ENCODE results near the gene ADAMTS6.
"Not testable (repeated sequence)": the region's sequence is repeated elsewhere in the genome, so short reads cannot be mapped to it uniquely, and the experiment has no call there.

ADAMTS6 gene

DNA sequence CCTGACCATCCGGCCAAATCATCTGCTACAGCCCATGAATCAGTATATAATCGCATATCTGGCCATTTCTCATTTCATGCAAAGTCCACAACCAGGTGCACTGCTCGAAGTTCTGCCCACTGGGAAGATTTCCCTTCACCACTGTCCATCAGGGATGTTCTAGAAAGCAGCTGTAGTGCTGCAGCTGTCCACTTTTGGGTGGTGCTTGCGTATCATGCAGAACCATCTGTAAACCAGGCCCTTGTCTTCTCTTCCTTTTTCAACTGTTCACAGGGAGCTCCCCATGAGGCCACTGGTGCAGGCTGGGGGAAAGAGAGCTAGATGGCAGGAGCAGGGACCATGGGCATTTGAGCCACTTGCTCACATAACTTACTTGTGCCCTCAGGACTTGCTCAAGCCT lies 7.4 kb upstream of the ADAMTS6 start:
- Histone ChIP-seq H3K27ac (ENCODE audit: low read depth, low read length) (no peak overlapping the region), H3K27me3 (ENCODE audit: low read length) (no peaks in the 10 kb centered on the region), H3K4me3 (ENCODE audit: insufficient read depth, low read length, poor library complexity, severe bottlenecking) (no peak overlapping the region), H3K9me2 (replicated peaks; ENCODE audit: insufficient read depth, low read length) (no peaks in the 10 kb centered on the region), H3K4me2 (ENCODE audit: low read depth, low read length, poor library complexity, severe bottlenecking) (no peak overlapping the region), H4K20me1 (ENCODE audit: low read depth, low read length) (no peaks in the 10 kb centered on the region), H2AFZ (ENCODE audit: low read depth, low read length, severe bottlenecking) (no peak overlapping the region), H3K36me3 (ENCODE audit: low read length) (no peaks in the 10 kb centered on the region), H3K9me3 (ENCODE audit: insufficient read depth, low read length) (no peaks in the 10 kb centered on the region), H3K79me2 (ENCODE audit: insufficient read depth, low read length) (no peaks in the 10 kb centered on the region), H3K9ac (ENCODE audit: low read length) (no peak overlapping the region), H3F3A (ENCODE audit: insufficient read depth) (peaks cover 1% of the 10 kb centered on the region; the same call in 1 of the 2 replicates)
- TF ChIP-seq, protein P1, sequence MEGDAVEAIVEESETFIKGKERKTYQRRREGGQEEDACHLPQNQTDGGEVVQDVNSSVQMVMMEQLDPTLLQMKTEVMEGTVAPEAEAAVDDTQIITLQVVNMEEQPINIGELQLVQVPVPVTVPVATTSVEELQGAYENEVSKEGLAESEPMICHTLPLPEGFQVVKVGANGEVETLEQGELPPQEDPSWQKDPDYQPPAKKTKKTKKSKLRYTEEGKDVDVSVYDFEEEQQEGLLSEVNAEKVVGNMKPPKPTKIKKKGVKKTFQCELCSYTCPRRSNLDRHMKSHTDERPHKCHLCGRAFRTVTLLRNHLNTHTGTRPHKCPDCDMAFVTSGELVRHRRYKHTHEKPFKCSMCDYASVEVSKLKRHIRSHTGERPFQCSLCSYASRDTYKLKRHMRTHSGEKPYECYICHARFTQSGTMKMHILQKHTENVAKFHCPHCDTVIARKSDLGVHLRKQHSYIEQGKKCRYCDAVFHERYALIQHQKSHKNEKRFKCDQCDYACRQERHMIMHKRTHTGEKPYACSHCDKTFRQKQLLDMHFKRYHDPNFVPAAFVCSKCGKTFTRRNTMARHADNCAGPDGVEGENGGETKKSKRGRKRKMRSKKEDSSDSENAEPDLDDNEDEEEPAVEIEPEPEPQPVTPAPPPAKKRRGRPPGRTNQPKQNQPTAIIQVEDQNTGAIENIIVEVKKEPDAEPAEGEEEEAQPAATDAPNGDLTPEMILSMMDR (IDR thresholded peaks at IDR 0.05; ENCODE audit: insufficient read depth, low read length, poor library complexity, severe bottlenecking) = no peak
- no peak for TF ChIP-seq EZH2phosphoT487 (conservative IDR thresholded peaks at IDR 0.05; ENCODE audit: low read length)

- not testable (repeated sequence) for H3K27ac ChIP-seq (ENCODE audit: low read depth, low read length); H3K9ac ChIP-seq (ENCODE audit: low read length); H3K36me3 ChIP-seq (ENCODE audit: low read length); H3K9me3 ChIP-seq (ENCODE audit: insufficient read depth, low read length); H3K27me3 ChIP-seq (ENCODE audit: low read length); H3K4me2 ChIP-seq (ENCODE audit: low read depth, low read length, poor library complexity, severe bottlenecking); H4K20me1 ChIP-seq (ENCODE audit: low read depth, low read length); H2AFZ ChIP-seq (ENCODE audit: low read depth, low read length, severe bottlenecking); H3K9me2 ChIP-seq (replicated peaks; ENCODE audit: insufficient read depth, low read length); H3K79me2 ChIP-seq (ENCODE audit: insufficient read depth, low read length); H3K4me3 ChIP-seq (ENCODE audit: insufficient read depth, low read length, poor library complexity, severe bottlenecking)
- H3F3A ChIP-seq (ENCODE audit: insufficient read depth) = peaks cover 11% of the 10 kb centered on the region
Measured at GRCh38 chr5:65488038-65488687, 6.4 kb upstream of the ADAMTS6 start.

DNA sequence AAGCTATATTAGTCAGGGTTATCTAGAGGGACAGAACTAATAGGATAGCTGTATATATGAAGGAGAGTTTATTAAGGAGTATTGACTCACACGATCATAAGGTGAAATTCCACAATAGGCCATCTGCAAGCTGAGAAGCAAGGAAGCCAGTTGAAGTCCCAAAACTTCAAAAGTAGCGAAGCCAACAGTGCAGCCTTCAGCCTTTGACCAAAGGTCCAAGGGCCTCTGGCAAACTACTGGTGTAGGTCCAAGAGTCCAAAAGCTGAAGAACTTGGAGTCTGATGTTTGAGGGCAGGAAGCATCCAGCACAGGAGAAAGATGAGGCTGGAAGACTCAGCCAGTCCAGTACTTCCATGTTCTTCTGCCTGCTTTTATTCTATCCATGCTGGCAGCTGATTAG lies 5.1 kb upstream of the ADAMTS6 start:
- H3K4me2 ChIP-seq (ENCODE audit: low read depth, low read length, poor library complexity, severe bottlenecking); H3K9me3 ChIP-seq (ENCODE audit: insufficient read depth, low read length); H2AFZ ChIP-seq (ENCODE audit: low read depth, low read length, severe bottlenecking); H4K20me1 ChIP-seq (ENCODE audit: low read depth, low read length); H3K36me3 ChIP-seq (ENCODE audit: low read length); H3K27me3 ChIP-seq (ENCODE audit: low read length); H3K27ac ChIP-seq (ENCODE audit: low read depth, low read length); H3K9ac ChIP-seq (ENCODE audit: low read length); H3K79me2 ChIP-seq (ENCODE audit: insufficient read depth, low read length); H3K4me3 ChIP-seq (ENCODE audit: insufficient read depth, low read length, poor library complexity, severe bottlenecking); H3K9me2 ChIP-seq (replicated peaks; ENCODE audit: insufficient read depth, low read length): not testable (repeated sequence)
- H3F3A ChIP-seq (ENCODE audit: insufficient read depth) = peaks cover 12% of the 10 kb centered on the region

DNA sequence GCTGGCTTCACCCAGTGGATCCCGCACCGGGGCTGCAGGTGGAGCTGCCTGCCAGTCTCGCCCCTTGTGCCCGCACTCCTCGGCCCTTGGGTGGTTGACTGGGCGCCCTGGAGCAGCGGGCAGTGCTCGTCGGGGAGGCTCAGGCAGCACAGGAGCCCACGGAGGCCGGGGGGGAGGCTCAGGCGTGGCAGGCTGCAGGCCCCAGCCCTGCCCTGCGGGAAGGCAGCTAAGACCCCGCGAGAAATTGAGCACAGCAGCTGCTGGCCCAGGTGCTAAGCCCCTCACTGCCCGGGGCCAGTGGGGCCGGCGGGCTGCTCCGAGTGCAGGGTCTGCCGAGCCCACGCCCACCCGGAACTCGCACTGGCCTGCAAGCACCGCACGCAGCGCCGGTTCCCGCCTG lies 3.7 kb upstream of the ADAMTS6 start:
- Histone ChIP-seq H3K9ac (ENCODE audit: low read length) (no peak overlapping the region), H2AFZ (ENCODE audit: low read depth, low read length, severe bottlenecking) (no peak overlapping the region), H3F3A (ENCODE audit: insufficient read depth) (peaks cover 12% of the 10 kb centered on the region), H4K20me1 (ENCODE audit: low read depth, low read length) (no peaks in the 10 kb centered on the region), H3K27me3 (ENCODE audit: low read length) (no peaks in the 10 kb centered on the region), H3K4me2 (ENCODE audit: low read depth, low read length, poor library complexity, severe bottlenecking) (no peak overlapping the region), H3K27ac (ENCODE audit: low read depth, low read length) (no peak overlapping the region), H3K9me2 (replicated peaks; ENCODE audit: insufficient read depth, low read length) (no peaks in the 10 kb centered on the region), H3K4me3 (ENCODE audit: insufficient read depth, low read length, poor library complexity, severe bottlenecking) (no peak overlapping the region), H3K79me2 (ENCODE audit: insufficient read depth, low read length) (no peaks in the 10 kb centered on the region), H3K36me3 (ENCODE audit: low read length) (no peaks in the 10 kb centered on the region), H3K9me3 (ENCODE audit: insufficient read depth, low read length) (no peaks in the 10 kb centered on the region)
- TF ChIP-seq, protein P1 (IDR thresholded peaks at IDR 0.05; ENCODE audit: insufficient read depth, low read length, poor library complexity, severe bottlenecking) = no peak
- TF ChIP-seq EZH2phosphoT487 (conservative IDR thresholded peaks at IDR 0.05; ENCODE audit: low read length) = no peak

Measured in SU-DHL-6 (cell line).